LNCAP (cell line): ENCODE measurements around the gene PLPP1.

Experiments
- TF ChIP-seq, protein P1 (sequence below): fragments of 450-650 bp; IDR thresholded peaks from 2 replicates; pipeline ENCODE4 v1.5.1; 2017; ENCODE audit warnings: mild to moderate bottlenecking

The PLPP1 gene

DNA sequence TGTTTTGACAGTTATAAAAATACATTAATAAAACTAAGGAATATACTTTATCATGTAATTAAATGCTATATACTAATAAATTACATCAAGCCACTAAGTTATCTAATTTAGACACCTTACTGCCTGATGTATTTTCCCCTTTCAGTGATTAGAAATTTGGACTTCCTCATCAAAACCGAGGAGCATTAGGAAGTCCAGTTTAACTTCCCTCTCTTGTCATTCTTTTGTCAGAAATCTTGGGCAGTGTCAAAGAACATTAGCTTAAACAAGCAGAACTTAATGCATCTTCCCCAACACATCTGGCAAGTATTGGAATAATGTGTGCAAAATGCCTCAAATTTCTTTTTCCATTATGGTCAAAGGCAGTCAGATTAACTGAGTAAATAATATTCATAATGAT, 81.6 kb downstream of the PLPP1 start:
- TF ChIP-seq, protein P1, sequence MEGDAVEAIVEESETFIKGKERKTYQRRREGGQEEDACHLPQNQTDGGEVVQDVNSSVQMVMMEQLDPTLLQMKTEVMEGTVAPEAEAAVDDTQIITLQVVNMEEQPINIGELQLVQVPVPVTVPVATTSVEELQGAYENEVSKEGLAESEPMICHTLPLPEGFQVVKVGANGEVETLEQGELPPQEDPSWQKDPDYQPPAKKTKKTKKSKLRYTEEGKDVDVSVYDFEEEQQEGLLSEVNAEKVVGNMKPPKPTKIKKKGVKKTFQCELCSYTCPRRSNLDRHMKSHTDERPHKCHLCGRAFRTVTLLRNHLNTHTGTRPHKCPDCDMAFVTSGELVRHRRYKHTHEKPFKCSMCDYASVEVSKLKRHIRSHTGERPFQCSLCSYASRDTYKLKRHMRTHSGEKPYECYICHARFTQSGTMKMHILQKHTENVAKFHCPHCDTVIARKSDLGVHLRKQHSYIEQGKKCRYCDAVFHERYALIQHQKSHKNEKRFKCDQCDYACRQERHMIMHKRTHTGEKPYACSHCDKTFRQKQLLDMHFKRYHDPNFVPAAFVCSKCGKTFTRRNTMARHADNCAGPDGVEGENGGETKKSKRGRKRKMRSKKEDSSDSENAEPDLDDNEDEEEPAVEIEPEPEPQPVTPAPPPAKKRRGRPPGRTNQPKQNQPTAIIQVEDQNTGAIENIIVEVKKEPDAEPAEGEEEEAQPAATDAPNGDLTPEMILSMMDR, result no peak

DNA sequence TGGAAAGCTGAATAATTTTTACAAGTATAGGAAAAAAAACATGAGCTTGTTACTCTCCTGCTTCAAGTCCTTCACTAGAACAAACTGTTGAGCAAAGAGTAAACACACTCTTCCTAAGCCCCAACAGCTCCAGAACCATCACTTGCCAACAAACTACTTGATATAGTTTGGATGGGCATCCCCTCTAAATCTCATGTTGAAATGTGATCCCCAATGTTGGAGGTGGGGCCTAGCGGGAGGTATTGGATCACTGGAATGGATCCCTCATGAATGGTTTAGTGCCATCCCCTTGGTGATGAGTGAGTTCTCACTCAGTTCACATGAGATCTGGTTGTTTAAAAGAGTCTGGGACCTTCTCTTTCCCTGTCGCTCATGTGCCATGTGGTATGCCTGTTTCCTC, 82.8 kb downstream of the PLPP1 start:
- TF ChIP-seq, protein P1, result no peak

DNA sequence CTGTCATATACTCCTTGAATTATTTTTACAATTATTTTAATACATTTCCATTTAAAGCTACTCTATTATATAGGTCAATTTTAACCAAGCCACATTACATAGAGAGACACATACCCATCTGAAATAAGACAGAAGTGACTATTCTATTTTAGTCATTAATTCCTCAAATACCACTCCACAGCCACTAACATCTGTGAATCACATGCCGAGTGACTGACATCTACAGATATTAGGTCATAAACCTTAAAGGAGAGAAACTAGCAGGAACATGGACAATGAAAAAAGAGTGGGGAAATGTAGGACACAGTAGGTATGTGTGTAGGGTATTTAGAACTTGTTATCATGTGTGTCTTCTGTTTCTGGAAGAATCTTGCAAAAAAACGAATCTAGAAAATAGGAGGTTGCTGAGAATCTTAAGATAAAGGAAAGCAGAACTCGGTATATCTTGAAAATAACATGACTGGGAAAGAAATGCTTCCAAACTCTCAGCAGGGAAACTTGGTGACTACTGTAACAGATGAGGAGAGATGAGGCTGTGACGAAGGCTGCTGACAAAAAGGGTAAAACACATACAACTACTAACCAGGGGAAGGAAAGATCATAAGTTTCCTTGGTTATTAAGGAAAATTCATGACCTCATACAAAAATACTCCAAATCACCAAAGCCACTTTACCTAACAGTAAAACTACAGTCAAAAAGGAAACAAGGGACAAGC, 84.6 kb downstream of the PLPP1 start:
- TF ChIP-seq, protein P1, result no peak

DNA sequence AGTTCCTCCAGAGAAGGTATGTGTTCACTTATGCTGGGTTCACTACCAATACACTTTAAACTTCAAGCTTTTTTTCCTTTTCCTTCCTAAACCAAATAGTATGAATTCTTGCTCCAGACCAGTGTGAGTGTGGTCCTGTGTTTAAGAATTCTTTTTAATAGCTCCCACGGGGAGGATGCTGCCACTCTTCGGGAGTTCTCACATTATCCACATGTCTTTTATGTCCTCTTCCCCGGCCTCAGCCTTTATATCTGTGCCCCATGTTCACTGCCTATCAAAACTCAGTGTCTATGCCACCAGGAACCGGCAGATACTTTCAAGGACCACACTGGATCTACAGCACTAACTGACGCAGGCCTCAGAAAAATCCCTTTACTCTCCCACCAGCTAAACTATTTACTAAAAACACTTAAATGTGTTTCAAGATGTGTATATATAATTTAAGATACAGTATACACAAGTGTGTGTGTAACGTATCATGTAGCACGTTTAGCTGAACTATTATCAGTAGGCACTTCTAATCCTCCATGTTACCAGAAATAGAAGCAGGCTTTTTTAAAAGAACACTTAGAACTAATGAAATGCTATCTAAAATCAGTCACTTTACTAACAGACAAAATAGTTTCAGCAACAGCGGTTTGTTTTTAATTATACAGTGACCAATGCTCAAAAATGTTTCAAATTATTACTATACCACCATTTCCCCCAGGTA, 88.0 kb downstream of the PLPP1 start:
- TF ChIP-seq, protein P1, result no peak

DNA sequence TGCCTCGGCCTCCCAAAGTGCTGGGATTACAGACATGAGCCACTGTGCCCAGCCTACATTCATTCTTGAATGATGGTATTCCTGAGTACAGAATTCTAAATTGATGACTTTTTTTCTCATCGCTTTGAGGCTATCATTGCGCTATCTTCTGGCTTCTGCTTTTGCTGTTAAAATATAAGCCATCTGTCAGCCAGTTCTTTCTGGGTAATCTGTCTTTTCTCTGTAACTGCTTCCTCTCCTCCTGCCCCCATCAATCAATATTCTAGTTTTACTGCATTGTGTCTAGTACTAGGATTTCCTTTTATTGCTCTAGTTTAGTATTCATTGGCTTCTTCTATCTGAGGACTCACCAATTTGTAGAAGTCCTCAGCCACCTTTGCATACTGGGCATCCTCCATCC, 89.0 kb downstream of the PLPP1 start:
- TF ChIP-seq, protein P1, result no peak

DNA sequence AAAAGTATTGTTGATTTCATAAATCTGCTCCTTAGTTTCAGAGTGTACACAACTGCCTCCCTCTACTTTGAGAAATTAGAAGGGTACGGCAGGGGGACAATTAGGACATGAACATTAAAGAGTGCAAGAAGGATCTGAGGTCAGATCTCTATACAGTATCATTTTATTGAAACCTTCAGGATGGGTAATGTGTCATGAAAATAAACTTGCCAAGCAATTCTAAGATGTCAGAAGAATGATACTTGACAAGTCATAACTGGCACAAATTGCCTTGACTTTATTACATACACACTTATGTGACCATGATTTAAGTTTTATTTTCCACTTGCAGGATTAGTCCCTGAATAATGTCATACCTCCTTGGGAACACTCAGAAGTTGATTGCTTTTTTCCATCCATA, 92.8 kb downstream of the PLPP1 start:
- TF ChIP-seq, protein P1, result no peak

DNA sequence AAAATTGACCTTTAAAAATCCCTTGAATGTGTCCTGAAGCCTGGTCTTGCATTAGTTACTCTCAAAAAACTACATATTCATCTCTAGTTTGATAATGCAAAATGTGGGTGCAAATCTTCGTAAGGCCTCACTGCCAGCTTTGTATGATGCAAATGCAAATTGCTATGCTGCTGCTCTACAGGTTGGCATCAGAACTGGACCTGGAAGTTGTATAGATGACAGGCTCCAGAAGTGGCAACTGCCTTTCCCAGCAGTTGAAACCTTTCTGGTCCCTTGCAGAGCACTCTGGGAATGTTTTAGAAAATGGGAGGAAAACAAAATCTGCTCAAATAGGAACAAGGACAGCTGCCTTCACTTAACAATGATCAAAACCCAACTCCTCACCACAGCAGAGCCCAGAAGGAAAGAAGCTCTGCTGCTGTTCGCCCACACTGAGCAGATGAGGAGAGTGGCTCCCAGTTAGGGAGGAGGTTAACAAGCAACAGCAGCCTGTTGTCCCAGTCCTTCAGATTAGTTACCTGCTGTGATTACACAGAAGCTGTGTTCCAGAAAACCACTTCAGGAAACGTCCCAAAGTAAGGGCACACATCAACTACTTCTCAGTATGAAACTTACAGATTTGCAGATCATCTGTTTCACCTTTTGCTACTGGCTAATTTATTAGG, 93.5 kb downstream of the PLPP1 start:
- TF ChIP-seq, protein P1, result no peak
